ENCODE data around the gene ABCC6.

The ABCC6 gene

DNA sequence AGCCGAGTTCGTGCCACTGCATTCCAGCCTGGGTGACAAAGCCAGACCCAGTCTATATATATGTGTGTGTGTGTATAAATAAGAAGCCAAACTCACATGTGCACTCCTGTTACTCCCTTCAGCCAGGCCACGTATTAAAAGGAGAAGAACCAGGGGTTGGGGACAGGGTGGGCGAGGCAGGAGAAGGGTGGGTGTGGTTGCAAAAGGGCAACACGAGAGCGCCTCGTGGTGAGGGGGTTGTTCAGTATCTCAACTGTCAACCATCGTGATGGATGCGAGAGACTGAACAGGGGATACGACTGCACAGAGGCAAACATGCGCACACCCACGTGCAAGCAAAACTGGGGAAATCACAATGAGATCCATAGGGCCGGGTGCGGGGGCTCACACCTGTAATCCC, 54.9 kb downstream of the ABCC6 start:
- DNase-seq (ENCODE audit: low read depth in 1 of 2, low spot score in 1 of 2), result no peak
- H3K4me3 ChIP-seq (replicated peaks; ENCODE audit: insufficient read depth, low read length), result no peak overlapping the region

GRCh38 chr16:16167927-16168326, 55.4 kb downstream of the ABCC6 start:
- Histone ChIP-seq H3K27me3 (ENCODE audit: insufficient read depth, poor library complexity, severe bottlenecking) (no peaks in the 10 kb centered on the region), H3K27ac (replicated peaks) (no peak overlapping the region), H3K4me3 (replicated peaks; ENCODE audit: insufficient read depth, low read length) (no peak overlapping the region)
- no peak for DNase-seq (ENCODE audit: low read depth in 1 of 2, low spot score in 1 of 2)
- TF ChIP-seq SPI1 (IDR thresholded peaks at IDR 0.05; ENCODE audit: borderline replicate concordance, low read depth) (no peak), POLR2AphosphoS5 (IDR thresholded peaks at IDR 0.05; ENCODE audit: low read depth) (no peak), REST (IDR thresholded peaks at IDR 0.05; ENCODE audit: insufficient replicate concordance, low read depth) (no peak), GABPA (IDR thresholded peaks at IDR 0.05; ENCODE audit: low read depth) (no peak)
- TF ChIP-seq, protein P1, sequence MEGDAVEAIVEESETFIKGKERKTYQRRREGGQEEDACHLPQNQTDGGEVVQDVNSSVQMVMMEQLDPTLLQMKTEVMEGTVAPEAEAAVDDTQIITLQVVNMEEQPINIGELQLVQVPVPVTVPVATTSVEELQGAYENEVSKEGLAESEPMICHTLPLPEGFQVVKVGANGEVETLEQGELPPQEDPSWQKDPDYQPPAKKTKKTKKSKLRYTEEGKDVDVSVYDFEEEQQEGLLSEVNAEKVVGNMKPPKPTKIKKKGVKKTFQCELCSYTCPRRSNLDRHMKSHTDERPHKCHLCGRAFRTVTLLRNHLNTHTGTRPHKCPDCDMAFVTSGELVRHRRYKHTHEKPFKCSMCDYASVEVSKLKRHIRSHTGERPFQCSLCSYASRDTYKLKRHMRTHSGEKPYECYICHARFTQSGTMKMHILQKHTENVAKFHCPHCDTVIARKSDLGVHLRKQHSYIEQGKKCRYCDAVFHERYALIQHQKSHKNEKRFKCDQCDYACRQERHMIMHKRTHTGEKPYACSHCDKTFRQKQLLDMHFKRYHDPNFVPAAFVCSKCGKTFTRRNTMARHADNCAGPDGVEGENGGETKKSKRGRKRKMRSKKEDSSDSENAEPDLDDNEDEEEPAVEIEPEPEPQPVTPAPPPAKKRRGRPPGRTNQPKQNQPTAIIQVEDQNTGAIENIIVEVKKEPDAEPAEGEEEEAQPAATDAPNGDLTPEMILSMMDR (IDR thresholded peaks at IDR 0.05; ENCODE audit: insufficient read depth, low read length), result no peak

More for the DNA sequence above, 54.9 kb downstream of the ABCC6 start:
- TF ChIP-seq POLR2AphosphoS5 (IDR thresholded peaks at IDR 0.05; ENCODE audit: low read depth) (no peak), SPI1 (IDR thresholded peaks at IDR 0.05; ENCODE audit: borderline replicate concordance, low read depth) (no peak), GABPA (IDR thresholded peaks at IDR 0.05; ENCODE audit: low read depth) (no peak)
- TF ChIP-seq, protein P1 (IDR thresholded peaks at IDR 0.05; ENCODE audit: insufficient read depth, low read length), result no peak
- H3K27me3 ChIP-seq (ENCODE audit: insufficient read depth, poor library complexity, severe bottlenecking), result no peaks in the 10 kb centered on the region
- no peak overlapping the region for H3K27ac ChIP-seq (replicated peaks)

DNA sequence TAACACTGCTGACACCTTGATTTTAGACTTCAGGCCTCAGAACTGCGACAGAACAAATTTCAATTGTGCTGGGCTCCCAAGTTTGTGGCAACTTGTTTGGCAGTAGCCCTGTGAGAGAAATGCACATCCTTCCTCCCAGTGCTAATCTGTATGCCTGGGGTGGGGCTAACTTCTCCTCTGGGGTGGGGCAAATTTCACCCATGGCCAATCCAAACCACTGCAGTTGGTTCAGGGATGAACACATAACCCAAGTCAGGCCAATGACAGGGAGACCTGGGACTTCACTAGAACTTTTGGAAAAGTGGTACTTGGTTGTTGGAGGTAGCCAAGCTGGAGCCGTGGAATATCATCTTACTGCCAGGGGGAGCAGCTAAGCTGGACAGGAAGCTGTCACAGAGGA, 56.3 kb downstream of the ABCC6 start:
- no peaks in the 10 kb centered on the region for H3K27me3 ChIP-seq (ENCODE audit: insufficient read depth, poor library complexity, severe bottlenecking)
- H3K27ac ChIP-seq (replicated peaks), result no peak overlapping the region
- no peak for TF ChIP-seq SPI1 (IDR thresholded peaks at IDR 0.05; ENCODE audit: borderline replicate concordance, low read depth)
- TF ChIP-seq POLR2AphosphoS5 (IDR thresholded peaks at IDR 0.05; ENCODE audit: low read depth), result no peak
- TF ChIP-seq, protein P1 (IDR thresholded peaks at IDR 0.05; ENCODE audit: insufficient read depth, low read length), result no peak
- TF ChIP-seq GABPA (IDR thresholded peaks at IDR 0.05; ENCODE audit: low read depth), result no peak
- TF ChIP-seq REST (IDR thresholded peaks at IDR 0.05; ENCODE audit: insufficient replicate concordance, low read depth), result no peak
- no peak overlapping the region for H3K4me3 ChIP-seq (replicated peaks; ENCODE audit: insufficient read depth, low read length)
- DNase-seq (ENCODE audit: low read depth in 1 of 2, low spot score in 1 of 2), result no peak

DNA sequence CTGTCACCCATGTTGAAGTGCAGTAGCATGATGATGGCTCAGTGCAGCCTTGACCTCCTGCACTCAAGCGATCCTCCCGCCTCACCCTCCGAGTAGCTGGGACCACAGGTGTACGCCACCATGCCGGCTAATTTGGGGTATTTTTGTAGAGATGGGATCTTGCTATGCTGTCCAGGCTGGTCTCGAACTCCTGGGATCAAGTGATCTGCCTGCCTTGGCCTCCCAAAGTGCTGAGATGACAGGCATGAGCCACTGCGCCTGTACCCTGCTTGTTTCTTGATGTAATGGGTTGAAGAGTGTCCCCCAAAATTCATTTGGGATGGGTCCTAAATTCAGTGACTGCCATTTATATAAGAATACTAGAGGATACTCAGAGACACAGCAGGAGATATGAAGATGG, 57.2 kb downstream of the ABCC6 start:
- TF ChIP-seq, protein P1 (IDR thresholded peaks at IDR 0.05; ENCODE audit: insufficient read depth, low read length), result no peak
- TF ChIP-seq POLR2AphosphoS5 (IDR thresholded peaks at IDR 0.05; ENCODE audit: low read depth) (no peak), SPI1 (IDR thresholded peaks at IDR 0.05; ENCODE audit: borderline replicate concordance, low read depth) (no peak), GABPA (IDR thresholded peaks at IDR 0.05; ENCODE audit: low read depth) (no peak), REST (IDR thresholded peaks at IDR 0.05; ENCODE audit: insufficient replicate concordance, low read depth) (no peak)
- H3K27me3 ChIP-seq (ENCODE audit: insufficient read depth, poor library complexity, severe bottlenecking), result no peaks in the 10 kb centered on the region
- DNase-seq (ENCODE audit: low read depth in 1 of 2, low spot score in 1 of 2), result no peak
- no peak overlapping the region for H3K4me3 ChIP-seq (replicated peaks; ENCODE audit: insufficient read depth, low read length)
- H3K27ac ChIP-seq (replicated peaks), result no peak overlapping the region
